ENCODE measurements around the gene TRMT11.

- no peak for TF ChIP-seq MXI1 (IDR thresholded peaks at IDR 0.05; ENCODE audit: low read depth, low read length)
- TF ChIP-seq CTCF (IDR thresholded peaks at IDR 0.05) = no peak
- no peak for TF ChIP-seq ELF1 (IDR thresholded peaks at IDR 0.05)
- no peak for TF ChIP-seq POLR2AphosphoS5 (IDR thresholded peaks at IDR 0.05; ENCODE audit: low read depth, low read length)
- TF ChIP-seq MAX (IDR thresholded peaks at IDR 0.05; ENCODE audit: low read depth) = no peak
- TF ChIP-seq FOXM1 (IDR thresholded peaks at IDR 0.05; ENCODE audit: low read depth) = no peak
- no peak for TF ChIP-seq REST (IDR thresholded peaks at IDR 0.05; ENCODE audit: low read depth, low read length)
- TF ChIP-seq EP300 (IDR thresholded peaks at IDR 0.05; ENCODE audit: borderline replicate concordance in 1 of 2, low read depth in 1 of 2, low read length in 1 of 2) = no peak
- TF ChIP-seq USF1 (IDR thresholded peaks at IDR 0.05; ENCODE audit: borderline replicate concordance, low read depth) = no peak
- TF ChIP-seq ZBTB33 (IDR thresholded peaks at IDR 0.05; ENCODE audit: borderline replicate concordance, low read depth) = no peak
- TF ChIP-seq GABPA (IDR thresholded peaks at IDR 0.05; ENCODE audit: low read depth) = no peak
Observed at GRCh38 chr6:125959041-125959440, 27.3 kb upstream of the TRMT11 start.
